ENCODE measurements around the gene COL9A3.

GRCh38 chr20:62772990-62773844 lies 43.6 kb upstream of the COL9A3 start:
- TF ChIP-seq POLR2A (IDR thresholded peaks at IDR 0.05; ENCODE audit: low read depth) (no peak), CTCF (IDR thresholded peaks at IDR 0.05) (no peak), POLR2AphosphoS5 (IDR thresholded peaks at IDR 0.05) (peak in 1 of 2 donors; percentile 39), EP300 (IDR thresholded peaks at IDR 0.05) (no peak)

Measured in esophagus muscularis mucosa (tissue), 4 donors.